T-helper 2 cell treated with Interferon-gamma antibody and Interleukin-4, amounts not matched to agents 5 μg/mL and 100 μg/mL, for 36 hours (primary cell): ENCODE measurements around the gene CHCHD10.
A peak's percentile ranks its signal among the peaks of the same experiment; 100 is the strongest.

Experiments used
- DNase-seq: peaks from one replicate; pipeline ENCODE4 v3.0.0; 2021; ENCODE audit warnings: low spot score
- H3K27ac Mint-ChIP-seq: one replicate; pipeline ENCODE4 v1.8.0; 2021; ENCODE audit warnings: mild to moderate bottlenecking, mixed read lengths
- H3K27me3 Mint-ChIP-seq: one replicate; pipeline ENCODE4 v1.8.0; 2021; ENCODE audit warnings: low read depth, mixed read lengths
- H3K36me3 Mint-ChIP-seq: one replicate; pipeline ENCODE4 v1.8.0; 2021; ENCODE audit warnings: low read depth, mixed read lengths
- H3K4me1 Mint-ChIP-seq: one replicate; pipeline ENCODE4 v1.8.0; 2021; ENCODE audit warnings: low read depth, mixed read lengths
- H3K4me3 Mint-ChIP-seq: one replicate; pipeline ENCODE4 v1.8.0; 2022; ENCODE audit warnings: mild to moderate bottlenecking, moderate library complexity, mixed read lengths
- H3K9me3 Mint-ChIP-seq: one replicate; pipeline ENCODE4 v1.8.0; 2021; ENCODE audit warnings: mixed read lengths

The CHCHD10 gene

GRCh38 chr22:23767673-23768548, at the start of gene CHCHD10:
TSS of gene CHCHD10 (minus strand) at chr22:23767972. CDS start at chr22:23767874, 98 bp downstream.
- peak within 1 kb of the TSS; percentile 63 for H3K27ac Mint-ChIP-seq
- peaks cover 25% of the 10 kb centered on the region for H3K4me1 Mint-ChIP-seq
- H3K36me3 Mint-ChIP-seq, result no peaks in the 10 kb centered on the region
- H3K4me3 Mint-ChIP-seq, result peak within 1 kb of the TSS; percentile 82
- no peaks in the 10 kb centered on the region for H3K9me3 Mint-ChIP-seq
- peaks cover 2% of the 10 kb centered on the region for H3K27me3 Mint-ChIP-seq
- DNase-seq, result peak; percentile 80

DNA sequence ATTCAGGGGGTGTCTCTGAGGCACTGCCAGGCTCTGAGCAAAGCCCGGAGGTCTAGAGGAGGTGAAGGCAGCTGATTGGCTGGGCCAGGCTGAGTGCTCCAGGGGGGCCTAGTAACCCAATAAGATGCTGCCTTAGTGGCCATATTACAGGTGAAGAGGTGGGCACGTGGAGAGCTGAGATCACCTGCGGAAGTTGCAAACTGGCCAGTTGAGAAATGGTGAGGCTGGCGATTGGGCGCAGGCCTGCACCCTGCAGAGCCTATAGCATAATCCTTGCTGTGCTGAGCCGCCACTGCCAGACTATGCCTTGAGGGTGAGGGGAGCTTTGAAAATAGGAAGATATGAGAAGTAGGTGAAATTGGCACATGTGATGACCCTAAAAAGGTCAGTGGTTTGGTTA, 49.4 kb upstream of the CHCHD10 start:
- Mint-ChIP-seq H3K4me1 (peaks cover 13% of the 10 kb centered on the region), H3K4me3 (no peak overlapping the region), H3K27me3 (no peaks in the 10 kb centered on the region), H3K9me3 (no peaks in the 10 kb centered on the region), H3K27ac (peak overlapping the region; percentile 32), H3K36me3 (peaks cover 60% of the 10 kb centered on the region)
- no peak for DNase-seq

DNA sequence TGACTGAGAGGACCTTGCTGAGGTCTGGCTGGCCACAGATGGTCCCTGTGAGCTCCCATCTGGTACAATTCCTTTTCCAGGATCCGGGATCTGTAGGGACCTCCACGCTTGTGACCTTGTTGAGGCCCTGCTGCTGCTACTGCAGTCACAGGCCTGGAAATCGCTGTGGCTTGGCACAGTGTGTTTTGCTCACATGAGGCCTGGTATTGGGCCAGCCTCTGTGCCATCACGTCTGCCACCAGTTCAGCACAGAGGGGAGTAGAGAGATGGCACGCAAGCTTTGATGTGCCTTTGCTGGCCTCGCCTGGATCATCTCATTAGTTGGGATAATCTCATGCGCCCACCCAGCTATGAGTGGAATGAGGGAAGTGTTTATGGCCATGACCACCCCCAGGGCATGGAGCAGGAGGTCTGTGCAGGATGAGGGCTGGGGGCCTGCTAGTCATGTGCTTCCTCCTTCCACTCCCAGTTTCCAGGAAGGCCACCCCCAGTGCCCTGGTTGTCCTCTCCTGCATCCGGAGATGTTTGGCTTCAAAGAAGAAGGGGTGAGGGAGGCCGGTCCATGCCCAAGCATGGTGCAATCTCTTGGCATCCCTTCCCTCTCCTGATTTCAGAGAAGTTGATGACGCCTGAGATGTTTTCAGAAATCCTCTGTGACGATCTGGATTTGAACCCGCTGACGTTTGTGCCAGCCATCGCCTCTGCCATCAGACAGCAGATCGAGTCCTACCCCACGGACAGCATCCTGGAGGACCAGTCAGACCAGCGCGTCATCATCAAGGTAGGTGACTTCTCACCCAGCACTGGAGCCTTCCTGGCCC, 48.6 kb upstream of the CHCHD10 start:
- H3K27me3 Mint-ChIP-seq, result no peaks in the 10 kb centered on the region
- H3K9me3 Mint-ChIP-seq, result no peaks in the 10 kb centered on the region
- peaks cover 62% of the 10 kb centered on the region for H3K36me3 Mint-ChIP-seq
- no peak overlapping the region for H3K27ac Mint-ChIP-seq
- no peak for DNase-seq
- peaks cover 12% of the 10 kb centered on the region for H3K4me1 Mint-ChIP-seq
- H3K4me3 Mint-ChIP-seq, result no peak overlapping the region

- no peaks in the 10 kb centered on the region for H3K27me3 Mint-ChIP-seq
- H3K4me3 Mint-ChIP-seq, result no peak overlapping the region
- no peaks in the 10 kb centered on the region for H3K9me3 Mint-ChIP-seq
- no peak overlapping the region for H3K27ac Mint-ChIP-seq
- peaks cover 6% of the 10 kb centered on the region for H3K4me1 Mint-ChIP-seq
- H3K36me3 Mint-ChIP-seq, result peaks cover 55% of the 10 kb centered on the region
- DNase-seq, result no peak
Measured at GRCh38 chr22:23815541-23816155, 47.9 kb upstream of the CHCHD10 start.

GRCh38 chr22:23812378-23812777, 44.6 kb upstream of the CHCHD10 start:
- Mint-ChIP-seq H3K36me3 (peaks cover 33% of the 10 kb centered on the region), H3K27me3 (no peaks in the 10 kb centered on the region), H3K4me3 (no peak overlapping the region), H3K4me1 (no peaks in the 10 kb centered on the region), H3K9me3 (no peaks in the 10 kb centered on the region), H3K27ac (no peak overlapping the region)
- DNase-seq, result no peak

- H3K9me3 Mint-ChIP-seq, result no peaks in the 10 kb centered on the region
- H3K36me3 Mint-ChIP-seq, result peaks cover 30% of the 10 kb centered on the region
Measured at GRCh38 chr22:23806837-23807236, 39.1 kb upstream of the CHCHD10 start.

GRCh38 chr22:23804781-23805291, 37.1 kb upstream of the CHCHD10 start:
- H3K27ac Mint-ChIP-seq, result no peak overlapping the region
- no peak overlapping the region for H3K4me3 Mint-ChIP-seq
- DNase-seq, result no peak

More at GRCh38 chr22:23806837-23807236, 39.1 kb upstream of the CHCHD10 start:
- no peak for DNase-seq
- Mint-ChIP-seq H3K4me1 (no peaks in the 10 kb centered on the region), H3K4me3 (no peak overlapping the region), H3K27me3 (no peaks in the 10 kb centered on the region), H3K27ac (no peak overlapping the region)

DNA sequence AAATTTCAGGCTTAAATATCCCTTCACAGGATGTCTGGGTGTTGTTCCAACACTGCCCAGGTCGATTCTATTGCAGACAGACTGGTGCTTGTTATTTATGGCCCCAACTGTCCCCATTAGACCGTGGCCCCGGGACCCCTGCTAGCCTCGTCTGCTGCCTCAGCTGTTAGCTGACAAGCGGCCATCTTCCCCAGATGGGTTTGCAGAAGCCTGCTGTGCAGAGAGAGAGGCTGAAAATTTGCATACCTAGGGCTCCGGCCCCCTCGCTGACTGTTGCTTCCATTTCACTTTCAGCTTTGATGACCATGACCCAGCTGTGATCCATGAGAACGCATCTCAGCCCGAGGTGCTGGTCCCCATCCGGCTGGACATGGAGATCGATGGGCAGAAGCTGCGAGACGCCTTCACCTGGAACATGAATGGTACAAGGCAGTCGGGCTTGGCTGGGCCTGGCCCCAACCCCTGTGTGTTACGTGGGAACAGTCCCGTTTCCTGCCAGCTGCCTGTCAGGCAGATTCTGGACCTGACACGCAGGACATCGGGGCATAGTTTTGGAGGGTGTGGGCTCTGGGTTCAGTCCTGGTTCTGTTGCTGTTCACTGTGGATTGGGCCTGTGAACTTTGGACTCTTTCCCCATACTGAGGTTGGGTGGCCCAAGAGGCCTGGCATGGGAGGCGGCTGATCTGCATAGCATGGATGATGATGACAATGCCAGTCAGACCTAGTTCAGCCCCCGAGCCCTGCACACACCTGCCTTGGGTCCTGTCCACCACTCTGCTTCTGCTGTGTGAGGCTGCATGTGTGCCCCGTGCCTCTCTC, 35.4 kb upstream of the CHCHD10 start:
- no peaks in the 10 kb centered on the region for H3K9me3 Mint-ChIP-seq
- H3K27me3 Mint-ChIP-seq, result no peaks in the 10 kb centered on the region
- H3K4me1 Mint-ChIP-seq, result no peaks in the 10 kb centered on the region
- H3K27ac Mint-ChIP-seq, result peak overlapping the region; percentile 36
- peaks cover 48% of the 10 kb centered on the region for H3K36me3 Mint-ChIP-seq
- DNase-seq, result no peak
- no peak overlapping the region for H3K4me3 Mint-ChIP-seq

More at GRCh38 chr22:23804781-23805291, 37.1 kb upstream of the CHCHD10 start:
- Mint-ChIP-seq H3K27me3 (no peaks in the 10 kb centered on the region), H3K4me1 (no peaks in the 10 kb centered on the region), H3K36me3 (peaks cover 44% of the 10 kb centered on the region), H3K9me3 (no peaks in the 10 kb centered on the region)

DNA sequence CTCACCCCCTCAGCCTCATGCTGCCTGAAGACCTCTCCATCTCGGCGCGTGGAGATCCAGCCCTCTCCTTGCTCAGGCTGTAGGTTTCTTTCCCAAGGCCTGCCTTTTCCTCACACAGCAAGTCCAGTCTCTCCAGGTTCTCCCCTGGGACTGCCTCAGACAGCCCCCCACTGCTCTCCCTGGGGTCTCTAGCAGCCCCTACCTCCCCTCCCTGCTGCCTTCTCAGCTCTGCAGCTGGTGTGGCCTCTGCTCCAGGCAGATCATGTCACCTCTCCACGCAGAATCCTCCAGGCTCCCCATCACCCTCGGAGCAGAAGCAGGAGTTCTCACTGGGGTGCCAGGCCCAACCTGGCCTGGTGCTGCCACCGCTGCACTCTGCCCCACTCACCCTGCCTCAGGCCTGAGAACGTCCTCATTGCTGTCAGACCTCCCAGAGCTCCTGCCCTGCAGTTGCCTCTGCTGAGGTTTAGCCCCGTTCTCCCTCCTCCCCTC, 34.2 kb upstream of the CHCHD10 start:
- no peak overlapping the region for H3K27ac Mint-ChIP-seq
- no peaks in the 10 kb centered on the region for H3K4me1 Mint-ChIP-seq
- no peak overlapping the region for H3K4me3 Mint-ChIP-seq

GRCh38 chr22:23801238-23801821, 33.6 kb upstream of the CHCHD10 start:
- H3K36me3 Mint-ChIP-seq, result peaks cover 46% of the 10 kb centered on the region
- H3K4me3 Mint-ChIP-seq, result no peak overlapping the region
- DNase-seq, result no peak
- H3K27me3 Mint-ChIP-seq, result no peaks in the 10 kb centered on the region
- H3K9me3 Mint-ChIP-seq, result no peaks in the 10 kb centered on the region
- H3K27ac Mint-ChIP-seq, result no peak overlapping the region
- no peaks in the 10 kb centered on the region for H3K4me1 Mint-ChIP-seq

More for the DNA sequence above, 34.2 kb upstream of the CHCHD10 start:
- no peaks in the 10 kb centered on the region for H3K9me3 Mint-ChIP-seq
- peaks cover 42% of the 10 kb centered on the region for H3K36me3 Mint-ChIP-seq
- H3K27me3 Mint-ChIP-seq, result no peaks in the 10 kb centered on the region
- DNase-seq, result no peak

DNA sequence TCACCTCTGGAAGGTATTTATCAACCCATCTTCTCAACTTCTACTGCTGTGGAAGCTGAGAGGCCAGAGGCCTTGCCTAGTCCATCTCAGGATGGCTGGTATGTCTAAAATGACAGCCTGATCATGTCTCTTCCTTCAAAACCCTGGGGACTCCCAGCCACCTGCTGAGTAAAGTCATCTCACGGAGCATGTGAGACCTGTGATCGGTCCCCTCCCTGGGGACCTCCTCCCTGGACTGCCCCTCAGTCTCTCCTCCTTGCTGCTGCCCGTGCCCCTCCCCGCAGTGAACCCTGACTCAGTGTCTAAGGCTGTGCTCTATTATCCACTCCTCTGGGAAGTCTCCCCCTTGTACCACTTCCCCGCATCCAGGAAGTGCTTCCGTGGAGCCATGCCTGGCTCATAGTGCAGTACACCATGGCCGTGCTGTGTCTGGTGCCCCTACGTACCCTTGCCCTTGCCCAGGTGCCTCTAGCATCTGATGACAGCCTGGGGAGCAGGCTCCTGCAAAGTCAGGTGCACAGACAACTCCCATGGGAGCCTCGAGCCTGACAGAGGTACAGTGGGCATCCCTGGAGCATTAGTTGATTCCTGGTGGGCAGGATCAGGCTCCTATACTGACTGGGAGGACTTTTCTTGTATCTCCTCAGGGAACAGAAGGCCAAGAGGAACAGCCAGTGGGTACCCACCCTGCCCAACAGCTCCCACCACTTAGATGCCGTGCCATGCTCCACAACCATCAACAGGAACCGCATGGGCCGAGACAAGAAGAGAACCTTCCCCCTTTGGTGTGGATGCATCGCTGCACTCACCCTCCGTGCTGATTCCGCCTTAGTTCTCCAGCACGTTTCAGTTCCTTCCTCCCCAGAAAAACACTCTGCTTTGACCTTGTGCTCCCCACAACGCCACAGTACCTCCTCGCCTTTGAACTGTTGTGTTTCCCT, 32.8 kb upstream of the CHCHD10 start:
- no peak overlapping the region for H3K4me3 Mint-ChIP-seq
- H3K36me3 Mint-ChIP-seq, result peaks cover 51% of the 10 kb centered on the region
- H3K9me3 Mint-ChIP-seq, result no peaks in the 10 kb centered on the region
- DNase-seq, result no peak
- H3K27ac Mint-ChIP-seq, result no peak overlapping the region
- no peaks in the 10 kb centered on the region for H3K27me3 Mint-ChIP-seq
- H3K4me1 Mint-ChIP-seq, result no peaks in the 10 kb centered on the region

DNA sequence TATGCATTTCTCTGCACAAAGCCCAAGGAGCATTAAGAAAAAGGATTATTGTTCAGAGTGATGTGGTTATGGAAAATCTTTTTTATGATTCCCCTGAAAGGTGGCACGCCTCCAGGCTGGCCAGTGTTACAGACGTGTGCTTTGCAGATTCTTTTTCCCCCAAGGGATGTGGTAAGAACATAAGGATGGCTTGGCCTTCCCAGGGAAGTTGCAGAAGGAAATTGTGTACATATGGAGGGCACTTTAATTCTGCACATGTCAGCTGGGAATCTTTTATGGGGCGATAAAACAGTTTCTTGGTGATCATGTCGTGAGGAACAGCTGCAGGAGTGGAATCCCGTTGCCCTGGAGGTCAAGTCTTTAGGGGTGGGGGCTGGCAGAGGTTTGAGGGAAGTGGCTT, 28.7 kb upstream of the CHCHD10 start:
- no peaks in the 10 kb centered on the region for H3K9me3 Mint-ChIP-seq
- H3K36me3 Mint-ChIP-seq, result peaks cover 43% of the 10 kb centered on the region
- no peaks in the 10 kb centered on the region for H3K27me3 Mint-ChIP-seq
- no peak for DNase-seq
- no peak overlapping the region for H3K27ac Mint-ChIP-seq
- peaks cover 4% of the 10 kb centered on the region for H3K4me1 Mint-ChIP-seq
- no peak overlapping the region for H3K4me3 Mint-ChIP-seq
